ENCODE results near the gene CTNNA2.

CTNNA2 gene

GRCh38 chr2:80548469-80548868 is 1035.6 kb downstream of the CTNNA2 start:
- DNase-seq (ENCODE audit: low read depth in 2 of 2): no peak
- H3K4me3 ChIP-seq (replicated peaks in 1 of 2; ENCODE audit: low read depth in 2 of 2, low read length in 2 of 2): no peak overlapping the region
- TF ChIP-seq CTCF (IDR thresholded peaks at IDR 0.05; ENCODE audit: low read depth, low read length): no peak

- H3K4me3 ChIP-seq (replicated peaks in 1 of 2; ENCODE audit: low read depth in 2 of 2, low read length in 2 of 2): no peak overlapping the region
- TF ChIP-seq CTCF (IDR thresholded peaks at IDR 0.05; ENCODE audit: low read depth, low read length): no peak
- DNase-seq (ENCODE audit: low read depth in 2 of 2): no peak
Observed at GRCh38 chr2:80549901-80550300, 1037.0 kb downstream of the CTNNA2 start.

- H3K4me3 ChIP-seq (replicated peaks in 1 of 2; ENCODE audit: low read depth in 2 of 2, low read length in 2 of 2): no peak overlapping the region
- no peak for TF ChIP-seq CTCF (IDR thresholded peaks at IDR 0.05; ENCODE audit: low read depth, low read length)
- peak in 1 of 2 donors; percentile 24 for DNase-seq (ENCODE audit: low read depth in 2 of 2)
Observed at GRCh38 chr2:80560326-80560725, 1047.5 kb downstream of the CTNNA2 start.

GRCh38 chr2:80568011-80568410 is 1055.2 kb downstream of the CTNNA2 start:
- H3K4me3 ChIP-seq (replicated peaks in 1 of 2; ENCODE audit: low read depth in 2 of 2, low read length in 2 of 2): no peak overlapping the region
- TF ChIP-seq CTCF (IDR thresholded peaks at IDR 0.05; ENCODE audit: low read depth, low read length): no peak
- DNase-seq (ENCODE audit: low read depth in 2 of 2): no peak

- no peak overlapping the region for H3K4me3 ChIP-seq (replicated peaks in 1 of 2; ENCODE audit: low read depth in 2 of 2, low read length in 2 of 2)
- DNase-seq (ENCODE audit: low read depth in 2 of 2): no peak
- no peak for TF ChIP-seq CTCF (IDR thresholded peaks at IDR 0.05; ENCODE audit: low read depth, low read length)
Observed at GRCh38 chr2:80573167-80573566, 1060.3 kb downstream of the CTNNA2 start.

- DNase-seq (ENCODE audit: low read depth in 2 of 2): no peak
- H3K4me3 ChIP-seq (replicated peaks in 1 of 2; ENCODE audit: low read depth in 2 of 2, low read length in 2 of 2): no peak overlapping the region
- no peak for TF ChIP-seq CTCF (IDR thresholded peaks at IDR 0.05; ENCODE audit: low read depth, low read length)
Observed at GRCh38 chr2:80573950-80574349, 1061.1 kb downstream of the CTNNA2 start.

GRCh38 chr2:80579756-80580155 is 1066.9 kb downstream of the CTNNA2 start:
- TF ChIP-seq CTCF (IDR thresholded peaks at IDR 0.05; ENCODE audit: low read depth, low read length): no peak
- DNase-seq (ENCODE audit: low read depth in 2 of 2): no peak
- H3K4me3 ChIP-seq (replicated peaks in 1 of 2; ENCODE audit: low read depth in 2 of 2, low read length in 2 of 2): no peak overlapping the region

Measured in cardiac fibroblast (primary cell).